IPS-11a (cell line): ENCODE results near the gene SH3BGR.
"Not testable (repeated sequence)": the region's sequence is repeated elsewhere in the genome, so short reads cannot be mapped to it uniquely, and the experiment has no call there.

ENCODE experiments used
- H3K4me3 ChIP-seq: one replicate; pipeline ENCODE4 v1.5.1; 2013; ENCODE audit warnings: low read depth, low read length, control low read depth

The SH3BGR gene

GRCh38 chr21:39451332-39452206 is at the start of gene SH3BGR:
Gene SH3BGR, plus strand, starts transcription at chr21:39451970. Its CDS starts 127 bp downstream, at chr21:39452097.
- H3K4me3 ChIP-seq = no peak within 1 kb of the TSS

- no peak overlapping the region for H3K4me3 ChIP-seq
Observed at GRCh38 chr21:39406065-39406464, 45.7 kb upstream of the SH3BGR start.

- H3K4me3 ChIP-seq = not testable (repeated sequence)
Observed at GRCh38 chr21:39419204-39419603, 32.6 kb upstream of the SH3BGR start.

GRCh38 chr21:39422527-39423241 is 29.1 kb upstream of the SH3BGR start:
- no peak overlapping the region for H3K4me3 ChIP-seq

- H3K4me3 ChIP-seq = no peak overlapping the region
Observed at GRCh38 chr21:39429445-39429844, 22.3 kb upstream of the SH3BGR start.

GRCh38 chr21:39430016-39430415 is 21.8 kb upstream of the SH3BGR start:
- H3K4me3 ChIP-seq = no peak overlapping the region

- no peak overlapping the region for H3K4me3 ChIP-seq
Observed at GRCh38 chr21:39430457-39430856, 21.3 kb upstream of the SH3BGR start.

GRCh38 chr21:39430954-39431353 is 20.8 kb upstream of the SH3BGR start:
- H3K4me3 ChIP-seq = no peak overlapping the region

- no peak overlapping the region for H3K4me3 ChIP-seq
Observed at GRCh38 chr21:39434950-39435349, 16.8 kb upstream of the SH3BGR start.

GRCh38 chr21:39439232-39439631 is 12.5 kb upstream of the SH3BGR start:
- no peak overlapping the region for H3K4me3 ChIP-seq

GRCh38 chr21:39441502-39442475 is 10.0 kb upstream of the SH3BGR start:
- no peak overlapping the region for H3K4me3 ChIP-seq

- peak overlapping the region; percentile 79 for H3K4me3 ChIP-seq
Observed at GRCh38 chr21:39444421-39445180, 7.2 kb upstream of the SH3BGR start.

GRCh38 chr21:39445321-39446269 is 6.2 kb upstream of the SH3BGR start, which contains the start of gene LCA5L:
Gene LCA5L, minus strand, starts transcription at chr21:39445778. Its CDS starts 17,285 bp downstream, at chr21:39428493.
- peak within 1 kb of the TSS; percentile 79 for H3K4me3 ChIP-seq

GRCh38 chr21:39447264-39447663 is 4.5 kb upstream of the SH3BGR start:
- H3K4me3 ChIP-seq = no peak overlapping the region

GRCh38 chr21:39452207-39452969 is 618 bp downstream of the SH3BGR start:
- H3K4me3 ChIP-seq = no peak overlapping the region

GRCh38 chr21:39452970-39453342 is 1.2 kb downstream of the SH3BGR start:
- no peak overlapping the region for H3K4me3 ChIP-seq

GRCh38 chr21:39453571-39454179 is 1.9 kb downstream of the SH3BGR start:
- H3K4me3 ChIP-seq = no peak overlapping the region
